ENCODE data around the gene PIMREG.

- TF ChIP-seq CTCF (IDR thresholded peaks at IDR 0.05; ENCODE audit: low read length) (no peak), EZH2 (IDR thresholded peaks at IDR 0.05; ENCODE audit: borderline replicate concordance, low read length) (no peak)
Observed at GRCh38 chr17:6474376-6474775, 30.1 kb downstream of the PIMREG start.

Data from OCI-LY1 (cell line).